ENCODE data around the gene CIC. TPM values are rescaled to one million over a fixed set of nuclear protein-coding genes. Genes with fewer than 3 reads are reported as not detected.
A peak's percentile ranks its signal among the peaks of the same experiment; 100 is the strongest.

The CIC gene
- total RNA-seq, 2 donors from 2014 or later: 47.8 to 54.6 TPM

DNA sequence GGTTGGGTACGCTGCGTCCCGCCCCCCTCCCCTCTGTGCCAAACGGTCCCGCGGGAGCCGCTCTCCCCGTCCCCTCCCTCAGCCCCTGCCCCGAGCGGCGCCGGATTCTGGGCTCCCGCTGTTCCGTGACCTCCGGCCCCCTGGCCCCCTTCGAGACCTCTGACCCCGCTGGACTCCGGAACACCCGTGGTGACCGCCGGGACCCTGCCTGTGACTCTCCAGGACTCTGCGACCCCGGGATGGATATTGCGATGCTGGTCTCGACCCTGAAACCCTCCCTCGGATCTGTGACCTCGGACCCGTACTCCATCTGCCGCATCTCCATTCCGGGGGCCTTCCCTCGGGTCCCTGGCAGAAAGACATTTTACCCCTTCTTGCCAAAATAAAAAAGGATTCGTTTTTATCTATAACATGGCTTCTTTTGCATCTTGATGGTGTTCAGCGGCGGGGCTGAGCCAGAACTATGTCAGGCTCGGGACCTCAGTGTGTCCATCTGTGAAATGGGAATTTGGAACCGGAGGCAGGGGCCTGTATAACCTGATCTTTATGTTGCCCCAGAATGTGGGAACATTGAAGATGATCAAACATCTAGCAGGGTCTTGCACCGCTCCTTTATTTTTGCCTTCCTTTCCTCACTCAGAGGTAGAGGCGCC, 55.7 kb downstream of the CIC start:
- Histone ChIP-seq H3K36me3 (no peaks in the 10 kb centered on the region), H3K27ac (no peak overlapping the region), H3K9ac (ENCODE audit: low read depth in 2 of 2, low read length in 2 of 2) (no peak overlapping the region), H3K4me3 (peak overlapping the region; percentile 25), H3K9me3 (no peaks in the 10 kb centered on the region), H3K27me3 (peaks cover 20% of the 10 kb centered on the region), H3K4me1 (peaks cover 4% of the 10 kb centered on the region)
- peak; percentile 29 for DNase-seq
- intact Hi-C loops (cut with DNase I): loop anchor here (10.0 kb wide), 2 partner anchors 70 to 190 kb away; partner anchors contain the start of genes CNFN and POU2F2
- TF ChIP-seq, protein P1, sequence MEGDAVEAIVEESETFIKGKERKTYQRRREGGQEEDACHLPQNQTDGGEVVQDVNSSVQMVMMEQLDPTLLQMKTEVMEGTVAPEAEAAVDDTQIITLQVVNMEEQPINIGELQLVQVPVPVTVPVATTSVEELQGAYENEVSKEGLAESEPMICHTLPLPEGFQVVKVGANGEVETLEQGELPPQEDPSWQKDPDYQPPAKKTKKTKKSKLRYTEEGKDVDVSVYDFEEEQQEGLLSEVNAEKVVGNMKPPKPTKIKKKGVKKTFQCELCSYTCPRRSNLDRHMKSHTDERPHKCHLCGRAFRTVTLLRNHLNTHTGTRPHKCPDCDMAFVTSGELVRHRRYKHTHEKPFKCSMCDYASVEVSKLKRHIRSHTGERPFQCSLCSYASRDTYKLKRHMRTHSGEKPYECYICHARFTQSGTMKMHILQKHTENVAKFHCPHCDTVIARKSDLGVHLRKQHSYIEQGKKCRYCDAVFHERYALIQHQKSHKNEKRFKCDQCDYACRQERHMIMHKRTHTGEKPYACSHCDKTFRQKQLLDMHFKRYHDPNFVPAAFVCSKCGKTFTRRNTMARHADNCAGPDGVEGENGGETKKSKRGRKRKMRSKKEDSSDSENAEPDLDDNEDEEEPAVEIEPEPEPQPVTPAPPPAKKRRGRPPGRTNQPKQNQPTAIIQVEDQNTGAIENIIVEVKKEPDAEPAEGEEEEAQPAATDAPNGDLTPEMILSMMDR (IDR thresholded peaks at IDR 0.05): no peak

- H3K27ac ChIP-seq: peak within 1 kb of the TSS; percentile 63
- peaks cover 4% of the 10 kb centered on the region for H3K4me1 ChIP-seq
- intact Hi-C loops (cut with DNase I): loop anchor here (10.0 kb wide), 2 partner anchors 69 to 191 kb away; partner anchors contain the start of genes CNFN and POU2F2
Measured at GRCh38 chr19:42325308-42325895, 56.4 kb downstream of the CIC start, which contains the start of gene MEGF8. MEGF8 (plus strand) TSS chr19:42325635; CDS start chr19:42326244, 609 bp downstream.

DNA sequence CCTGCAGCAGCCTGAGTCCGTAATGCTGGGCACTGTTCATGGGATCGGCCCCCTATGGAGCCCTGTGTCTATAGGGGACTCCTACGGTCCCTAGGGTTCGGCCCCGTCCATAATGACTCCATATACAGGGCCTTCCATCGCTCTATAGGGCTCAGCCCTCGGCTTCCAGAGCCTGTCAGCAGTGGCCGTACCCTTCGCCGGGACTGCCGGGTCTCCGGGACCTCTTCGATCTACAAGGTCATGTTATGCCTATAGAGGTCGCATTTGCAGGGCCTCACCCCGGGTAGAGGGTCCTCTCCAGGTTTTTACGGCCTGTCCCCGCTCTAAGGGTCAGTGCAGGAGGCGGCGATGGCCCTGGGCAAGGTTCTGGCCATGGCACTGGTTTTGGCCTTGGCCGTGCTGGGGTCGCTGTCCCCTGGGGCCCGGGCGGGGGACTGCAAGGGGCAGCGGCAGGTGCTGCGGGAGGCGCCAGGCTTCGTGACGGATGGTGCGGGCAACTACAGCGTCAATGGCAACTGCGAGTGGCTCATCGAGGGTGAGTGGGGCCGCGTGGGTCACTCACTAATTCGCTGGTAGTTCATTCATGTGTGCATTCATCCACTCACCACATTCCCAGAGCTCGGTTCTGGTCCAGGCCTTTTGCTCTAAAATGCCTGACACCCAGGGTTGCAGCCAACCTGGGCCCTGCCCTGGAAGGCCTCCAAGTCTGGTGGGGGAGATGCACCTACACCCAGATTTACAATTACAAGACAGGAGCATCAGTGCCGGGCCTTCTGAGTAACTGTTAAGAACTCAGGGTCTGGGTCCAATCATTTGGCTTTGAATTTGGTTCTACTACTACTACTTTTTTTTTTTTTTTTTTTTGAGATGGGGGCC, 57.1 kb downstream of the CIC start:
- intact Hi-C loops (cut with DNase I): loop anchor here (10.0 kb wide), 2 partner anchors 69 to 191 kb away; partner anchors contain the start of genes CNFN and POU2F2
- H3K9me3 ChIP-seq: no peaks in the 10 kb centered on the region
- peak overlapping the region; percentile 63 for H3K27ac ChIP-seq
- TF ChIP-seq, protein P1 (IDR thresholded peaks at IDR 0.05): no peak
- H3K4me1 ChIP-seq: peaks cover 4% of the 10 kb centered on the region
- H3K9ac ChIP-seq (ENCODE audit: low read depth in 2 of 2, low read length in 2 of 2): peak overlapping the region; percentile 90 to 94
- DNase-seq: peak; percentile 29
- peak overlapping the region; percentile 94 for H3K4me3 ChIP-seq
- H3K36me3 ChIP-seq: no peaks in the 10 kb centered on the region
- peaks cover 20% of the 10 kb centered on the region for H3K27me3 ChIP-seq

More at GRCh38 chr19:42325308-42325895, 56.4 kb downstream of the CIC start, which contains the start of gene MEGF8:
- Histone ChIP-seq H3K4me3 (peak within 1 kb of the TSS; percentile 94), H3K9me3 (no peaks in the 10 kb centered on the region), H3K27me3 (peaks cover 20% of the 10 kb centered on the region), H3K36me3 (no peaks in the 10 kb centered on the region), H3K9ac (ENCODE audit: low read depth in 2 of 2, low read length in 2 of 2) (peak within 1 kb of the TSS; percentile 90 to 94)
- DNase-seq: peak; percentile 99
- TF ChIP-seq, protein P1 (IDR thresholded peaks at IDR 0.05): peak; percentile 80

DNA sequence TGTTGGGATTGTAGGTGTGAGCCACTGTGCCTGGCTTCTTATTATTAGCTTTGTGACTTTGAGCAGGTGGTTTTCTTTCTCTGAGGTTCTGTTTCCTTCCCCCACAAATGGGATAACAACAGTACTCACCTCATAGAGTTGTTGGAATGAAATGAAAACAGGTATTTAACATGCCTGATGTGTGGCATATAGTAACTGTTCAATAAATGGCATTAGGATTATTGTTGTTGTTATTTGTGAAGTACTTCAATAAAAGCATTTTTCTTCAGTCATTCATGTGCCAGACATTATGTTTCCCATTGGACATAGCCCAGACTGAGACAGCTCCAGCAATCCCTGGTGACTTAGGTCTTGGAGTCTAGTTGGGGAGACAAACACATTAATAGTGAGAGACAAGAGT, 57.9 kb downstream of the CIC start:
- TF ChIP-seq, protein P1 (IDR thresholded peaks at IDR 0.05): no peak
- Histone ChIP-seq H3K27ac (no peak overlapping the region), H3K36me3 (no peaks in the 10 kb centered on the region), H3K9ac (ENCODE audit: low read depth in 2 of 2, low read length in 2 of 2) (no peak overlapping the region), H3K9me3 (no peaks in the 10 kb centered on the region), H3K4me1 (peaks cover 4% of the 10 kb centered on the region), H3K4me3 (no peak overlapping the region), H3K27me3 (peaks cover 20% of the 10 kb centered on the region)
- DNase-seq: no peak
- intact Hi-C loops (cut with DNase I): loop anchor here (10.0 kb wide), 2 partner anchors 68 to 192 kb away; partner anchors contain the start of genes CNFN and POU2F2

GRCh38 chr19:42327381-42327780, 58.3 kb downstream of the CIC start:
- H3K27me3 ChIP-seq: peaks cover 20% of the 10 kb centered on the region
- intact Hi-C loops (cut with DNase I): loop anchor here (10.0 kb wide), 2 partner anchors 67 to 193 kb away; partner anchors contain the start of genes CNFN and POU2F2
- H3K9ac ChIP-seq (ENCODE audit: low read depth in 2 of 2, low read length in 2 of 2): no peak overlapping the region
- no peak overlapping the region for H3K27ac ChIP-seq
- H3K9me3 ChIP-seq: no peaks in the 10 kb centered on the region
- H3K4me1 ChIP-seq: peaks cover 4% of the 10 kb centered on the region
- TF ChIP-seq, protein P1 (IDR thresholded peaks at IDR 0.05): no peak
- H3K4me3 ChIP-seq: no peak overlapping the region
- no peaks in the 10 kb centered on the region for H3K36me3 ChIP-seq
- no peak for DNase-seq
